WTC11 (cell line): Measurements from ENCODE around the gene ILDR2. TPM values are rescaled to one million over a fixed set of nuclear protein-coding genes. Genes with fewer than 3 reads are reported as not detected.

Experiments
- ATAC-seq: fragments of 200-7000 bp; cut with Tn5 transposase; 2 replicates; pipeline ENCODE4 v1.10.0; 2021; ENCODE audit warnings: mild to moderate bottlenecking, moderate library complexity
- CTCF ChIA-PET: fragments of 300-600 bp; sonication (Branson Sonifier 250); formaldehyde crosslinking; loops from one replicate; lab custom pipeline; 2021; ENCODE audit warnings: antibody characterized with exemption; lab: Charles Lee
- POLR2A ChIA-PET: fragments of 350-600 bp; sonication (Branson Sonifier 250); formaldehyde crosslinking; loops from one replicate; lab custom pipeline; 2021; ENCODE audit warnings: antibody characterized with exemption; lab: Charles Lee
- DNase-seq: peaks from one replicate; pipeline ENCODE4 v3.0.0; 2021; ENCODE audit warnings: low spot score
- H3K27ac Mint-ChIP-seq: 2 replicates; pipeline ENCODE4 v1.8.0; 2021; ENCODE audit warnings: mixed read lengths
- H3K27me3 Mint-ChIP-seq: 2 replicates; pipeline ENCODE4 v1.8.0; 2021; ENCODE audit warnings: low read depth, mild to moderate bottlenecking, moderate library complexity, mixed read lengths
- H3K36me3 Mint-ChIP-seq: 2 replicates; pipeline ENCODE4 v1.8.0; 2021; ENCODE audit warnings: mixed read lengths
- H3K4me1 Mint-ChIP-seq: 2 replicates; pipeline ENCODE4 v1.8.0; 2022; ENCODE audit warnings: mixed read lengths
- H3K4me3 Mint-ChIP-seq: 2 replicates; pipeline ENCODE4 v1.8.0; 2021; ENCODE audit warnings: mild to moderate bottlenecking, moderate library complexity, mixed read lengths
- H3K9me3 Mint-ChIP-seq: 2 replicates; pipeline ENCODE4 v1.8.0; 2021; ENCODE audit warnings: mixed read lengths
- ATF1 ChIP-seq: sonication (generic); formaldehyde crosslinking; IDR thresholded peaks from 2 replicates; pipeline ENCODE4 v1.8.1; 2023; ENCODE audit warnings: mild to moderate bottlenecking, moderate library complexity, missing genetic modification reagents
- CREM ChIP-seq: sonication (generic); formaldehyde crosslinking; IDR thresholded peaks from 2 replicates; pipeline ENCODE4 v1.8.1; 2022; ENCODE audit warnings: mild to moderate bottlenecking, missing genetic modification reagents, moderate library complexity
- EMX1 ChIP-seq: fragments of 250-450 bp; sonication (Bioruptor Pico); IDR thresholded peaks from 2 replicates; pipeline ENCODE4 v1.8.0; 2021; ENCODE audit warnings: mild to moderate bottlenecking
- GTF2I ChIP-seq: fragments of 250-450 bp; sonication (Bioruptor Pico); conservative IDR thresholded peaks from 2 replicates; pipeline ENCODE4 v1.4.0; 2021; ENCODE audit warnings: mild to moderate bottlenecking
- IRF2 ChIP-seq: sonication (generic); formaldehyde crosslinking; IDR thresholded peaks from 2 replicates; pipeline ENCODE4 v1.8.0; 2022; ENCODE audit warnings: low read depth, missing genetic modification reagents, borderline replicate concordance
- NR2C2 ChIP-seq: sonication (generic); formaldehyde crosslinking; IDR thresholded peaks from 2 replicates; pipeline ENCODE4 v1.8.0; 2022; ENCODE audit warnings: mild to moderate bottlenecking, missing genetic modification reagents
- OVOL2 ChIP-seq: fragments of 250-450 bp; sonication (Bioruptor Pico); IDR thresholded peaks from 2 replicates; pipeline ENCODE4 v1.9.0; 2021; ENCODE audit warnings: mild to moderate bottlenecking, borderline replicate concordance
- RELA ChIP-seq: sonication (generic); formaldehyde crosslinking; IDR thresholded peaks from 2 replicates; pipeline ENCODE4 v1.8.1; 2022; ENCODE audit warnings: missing genetic modification reagents, mild to moderate bottlenecking, borderline replicate concordance
- RORB ChIP-seq: fragments of 250-450 bp; sonication (Bioruptor Pico); IDR thresholded peaks from 2 replicates; pipeline ENCODE4 v1.9.0; 2021; ENCODE audit warnings: mild to moderate bottlenecking
- SMAD3 ChIP-seq: sonication (generic); formaldehyde crosslinking; IDR thresholded peaks from 2 replicates; pipeline ENCODE4 v1.8.0; 2022; ENCODE audit warnings: missing genetic modification reagents, mild to moderate bottlenecking, borderline replicate concordance
- ZNF263 ChIP-seq: sonication (generic); formaldehyde crosslinking; IDR thresholded peaks from 2 replicates; pipeline ENCODE4 v1.8.1; 2022; ENCODE audit warnings: low read depth, mild to moderate bottlenecking, moderate library complexity, missing genetic modification reagents
- ZNF396 ChIP-seq: fragments of 250-450 bp; sonication (Bioruptor Pico); IDR thresholded peaks from 2 replicates; pipeline ENCODE4 v1.8.0; 2021; ENCODE audit warnings: mild to moderate bottlenecking, moderate library complexity, borderline replicate concordance
- ZNF416 ChIP-seq: fragments of 250-450 bp; sonication (Bioruptor Pico); IDR thresholded peaks from 2 replicates; pipeline ENCODE4 v1.9.0; 2021; ENCODE audit warnings: mild to moderate bottlenecking, inconsistent platforms
- total RNA-seq: library from RNA; stranded (reverse); gene quantifications from 3 replicates; pipeline ENCODE4 v1.2.3, GENCODE V29; 2021
- TF ChIP-seq, protein P1 (sequence below): sonication (generic); formaldehyde crosslinking; IDR thresholded peaks from 2 replicates; pipeline ENCODE4 v1.8.0; 2023; ENCODE audit warnings: missing genetic modification reagents
- TF ChIP-seq, protein P2 (sequence below): sonication (generic); formaldehyde crosslinking; IDR thresholded peaks from 2 replicates; pipeline ENCODE4 v1.8.1; 2023; ENCODE audit warnings: mild to moderate bottlenecking, missing genetic modification reagents, moderate library complexity
- TF ChIP-seq, protein P3 (sequence below): sonication (generic); formaldehyde crosslinking; IDR thresholded peaks from 2 replicates; pipeline ENCODE4 v1.8.1; 2022; ENCODE audit warnings: missing genetic modification reagents, borderline replicate concordance
- TF ChIP-seq, protein P4 (sequence below): sonication (generic); formaldehyde crosslinking; IDR thresholded peaks from 2 replicates; pipeline ENCODE4 v1.8.1; 2022; ENCODE audit warnings: mild to moderate bottlenecking, missing genetic modification reagents, moderate library complexity, borderline replicate concordance
- TF ChIP-seq, protein P5 (sequence below): sonication (generic); formaldehyde crosslinking; IDR thresholded peaks from 2 replicates; pipeline ENCODE4 v1.8.0; 2022; ENCODE audit warnings: mild to moderate bottlenecking, missing genetic modification reagents
- TF ChIP-seq, protein P6 (sequence below): fragments of 250-450 bp; sonication (Bioruptor Pico); IDR thresholded peaks from 2 replicates; pipeline ENCODE4 v1.9.0; 2021; ENCODE audit warnings: mild to moderate bottlenecking, borderline replicate concordance
- TF ChIP-seq, protein P7 (sequence below): sonication (generic); formaldehyde crosslinking; conservative IDR thresholded peaks from 2 replicates; pipeline ENCODE4 v1.8.1; 2023; ENCODE audit warnings: mild to moderate bottlenecking, low read depth, missing genetic modification reagents, moderate library complexity

The ILDR2 gene
- total RNA-seq, 1 experiment from 2014 or later: 1.6 TPM

DNA sequence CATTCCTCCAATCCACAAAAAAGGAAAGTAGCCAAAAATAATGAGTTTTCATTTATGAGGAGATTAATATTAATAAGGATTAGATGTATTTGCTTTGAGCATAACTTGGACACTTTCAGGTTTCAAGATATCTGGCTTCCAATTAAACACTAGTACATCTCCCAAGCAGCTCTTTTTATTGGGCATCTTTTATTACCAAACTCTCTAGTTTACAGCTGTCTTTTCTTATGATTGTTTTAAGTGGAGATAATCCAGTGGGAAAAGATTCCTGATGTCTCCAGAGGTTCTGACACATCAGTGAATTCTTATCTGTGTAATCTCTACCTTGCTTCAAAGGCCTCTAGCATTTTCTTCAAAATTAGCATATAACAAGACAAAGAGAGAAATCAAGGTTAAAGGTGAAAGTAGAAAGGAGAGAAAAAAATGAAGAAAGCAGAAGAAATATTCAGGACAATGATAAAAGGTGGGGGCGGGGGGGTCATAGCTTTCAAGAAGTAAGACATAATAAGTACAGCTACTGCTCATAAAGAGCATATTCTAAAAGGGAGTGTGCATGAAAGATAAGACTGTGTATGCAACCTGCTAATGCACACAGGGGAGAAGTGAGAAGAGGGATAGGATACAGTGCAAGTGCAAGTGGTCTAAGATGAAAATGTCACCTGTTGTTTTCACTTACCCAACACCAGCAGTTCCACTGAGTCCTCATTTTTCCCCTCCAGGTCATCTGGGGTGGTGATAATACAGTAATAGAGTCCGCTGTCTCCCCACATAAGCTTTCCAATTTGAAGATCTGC, 19.1 kb downstream of the ILDR2 start (continued):
- no peak for TF ChIP-seq RELA (CRISPR knock-in tag)
- no peak for TF ChIP-seq RORB (CRISPR knock-in tag)
- TF ChIP-seq, protein P1, sequence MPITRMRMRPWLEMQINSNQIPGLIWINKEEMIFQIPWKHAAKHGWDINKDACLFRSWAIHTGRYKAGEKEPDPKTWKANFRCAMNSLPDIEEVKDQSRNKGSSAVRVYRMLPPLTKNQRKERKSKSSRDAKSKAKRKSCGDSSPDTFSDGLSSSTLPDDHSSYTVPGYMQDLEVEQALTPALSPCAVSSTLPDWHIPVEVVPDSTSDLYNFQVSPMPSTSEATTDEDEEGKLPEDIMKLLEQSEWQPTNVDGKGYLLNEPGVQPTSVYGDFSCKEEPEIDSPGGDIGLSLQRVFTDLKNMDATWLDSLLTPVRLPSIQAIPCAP (CRISPR knock-in tag): no peak

DNA sequence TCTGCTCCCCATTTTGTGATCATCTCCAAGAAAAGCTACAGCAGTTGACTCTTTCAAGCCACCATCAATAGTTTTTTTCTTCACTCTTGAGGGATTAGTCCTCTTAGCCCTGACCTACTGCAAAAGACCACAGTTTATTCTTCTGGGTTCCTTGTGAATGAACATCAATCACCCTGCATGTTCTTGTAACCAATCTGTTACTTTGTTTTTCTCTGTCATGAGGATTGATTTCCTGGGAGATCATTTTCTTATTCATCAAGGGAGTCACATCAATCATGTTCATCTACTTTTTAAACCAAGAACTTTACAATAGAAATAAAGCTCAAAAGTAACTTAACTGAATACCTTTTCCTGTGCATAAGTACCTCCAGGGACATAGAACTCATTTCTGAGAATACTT, 21.8 kb downstream of the ILDR2 start:
- no peak overlapping the region for H3K4me3 Mint-ChIP-seq
- H3K9me3 Mint-ChIP-seq: no peaks in the 10 kb centered on the region
- no peaks in the 10 kb centered on the region for H3K36me3 Mint-ChIP-seq
- POLR2A ChIA-PET: no interaction called here
- CTCF ChIA-PET: no interaction called here
- DNase-seq (no peak), ATAC-seq (no peak)
- TF ChIP-seq NR2C2 (CRISPR knock-in tag) (no peak), GTF2I (no peak), ZNF396 (CRISPR knock-in tag) (no peak), CREM (CRISPR knock-in tag) (no peak), SMAD3 (CRISPR knock-in tag) (no peak), ZNF416 (CRISPR knock-in tag) (no peak), ATF1 (CRISPR knock-in tag) (no peak), IRF2 (CRISPR knock-in tag) (no peak), OVOL2 (CRISPR knock-in tag) (no peak), ZNF263 (no peak), EMX1 (CRISPR knock-in tag) (no peak)
- TF ChIP-seq, protein P2, sequence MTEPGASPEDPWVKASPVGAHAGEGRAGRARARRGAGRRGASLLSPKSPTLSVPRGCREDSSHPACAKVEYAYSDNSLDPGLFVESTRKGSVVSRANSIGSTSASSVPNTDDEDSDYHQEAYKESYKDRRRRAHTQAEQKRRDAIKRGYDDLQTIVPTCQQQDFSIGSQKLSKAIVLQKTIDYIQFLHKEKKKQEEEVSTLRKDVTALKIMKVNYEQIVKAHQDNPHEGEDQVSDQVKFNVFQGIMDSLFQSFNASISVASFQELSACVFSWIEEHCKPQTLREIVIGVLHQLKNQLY (CRISPR knock-in tag): no peak
- TF ChIP-seq, protein P3, sequence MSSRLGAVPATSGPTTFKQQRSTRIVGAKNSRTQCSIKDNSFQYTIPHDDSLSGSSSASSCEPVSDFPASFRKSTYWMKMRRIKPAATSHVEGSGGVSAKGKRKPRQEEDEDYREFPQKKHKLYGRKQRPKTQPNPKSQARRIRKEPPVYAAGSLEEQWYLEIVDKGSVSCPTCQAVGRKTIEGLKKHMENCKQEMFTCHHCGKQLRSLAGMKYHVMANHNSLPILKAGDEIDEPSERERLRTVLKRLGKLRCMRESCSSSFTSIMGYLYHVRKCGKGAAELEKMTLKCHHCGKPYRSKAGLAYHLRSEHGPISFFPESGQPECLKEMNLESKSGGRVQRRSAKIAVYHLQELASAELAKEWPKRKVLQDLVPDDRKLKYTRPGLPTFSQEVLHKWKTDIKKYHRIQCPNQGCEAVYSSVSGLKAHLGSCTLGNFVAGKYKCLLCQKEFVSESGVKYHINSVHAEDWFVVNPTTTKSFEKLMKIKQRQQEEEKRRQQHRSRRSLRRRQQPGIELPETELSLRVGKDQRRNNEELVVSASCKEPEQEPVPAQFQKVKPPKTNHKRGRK: no peak
- TF ChIP-seq, protein P1 (CRISPR knock-in tag): no peak
- TF ChIP-seq, protein P4, sequence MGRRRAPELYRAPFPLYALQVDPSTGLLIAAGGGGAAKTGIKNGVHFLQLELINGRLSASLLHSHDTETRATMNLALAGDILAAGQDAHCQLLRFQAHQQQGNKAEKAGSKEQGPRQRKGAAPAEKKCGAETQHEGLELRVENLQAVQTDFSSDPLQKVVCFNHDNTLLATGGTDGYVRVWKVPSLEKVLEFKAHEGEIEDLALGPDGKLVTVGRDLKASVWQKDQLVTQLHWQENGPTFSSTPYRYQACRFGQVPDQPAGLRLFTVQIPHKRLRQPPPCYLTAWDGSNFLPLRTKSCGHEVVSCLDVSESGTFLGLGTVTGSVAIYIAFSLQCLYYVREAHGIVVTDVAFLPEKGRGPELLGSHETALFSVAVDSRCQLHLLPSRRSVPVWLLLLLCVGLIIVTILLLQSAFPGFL: no peak
- TF ChIP-seq, protein P5, sequence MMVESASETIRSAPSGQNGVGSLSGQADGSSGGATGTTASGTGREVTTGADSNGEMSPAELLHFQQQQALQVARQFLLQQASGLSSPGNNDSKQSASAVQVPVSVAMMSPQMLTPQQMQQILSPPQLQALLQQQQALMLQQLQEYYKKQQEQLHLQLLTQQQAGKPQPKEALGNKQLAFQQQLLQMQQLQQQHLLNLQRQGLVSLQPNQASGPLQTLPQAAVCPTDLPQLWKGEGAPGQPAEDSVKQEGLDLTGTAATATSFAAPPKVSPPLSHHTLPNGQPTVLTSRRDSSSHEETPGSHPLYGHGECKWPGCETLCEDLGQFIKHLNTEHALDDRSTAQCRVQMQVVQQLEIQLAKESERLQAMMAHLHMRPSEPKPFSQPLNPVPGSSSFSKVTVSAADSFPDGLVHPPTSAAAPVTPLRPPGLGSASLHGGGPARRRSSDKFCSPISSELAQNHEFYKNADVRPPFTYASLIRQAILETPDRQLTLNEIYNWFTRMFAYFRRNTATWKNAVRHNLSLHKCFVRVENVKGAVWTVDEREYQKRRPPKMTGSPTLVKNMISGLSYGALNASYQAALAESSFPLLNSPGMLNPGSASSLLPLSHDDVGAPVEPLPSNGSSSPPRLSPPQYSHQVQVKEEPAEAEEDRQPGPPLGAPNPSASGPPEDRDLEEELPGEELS (CRISPR knock-in tag): no peak
- TF ChIP-seq, protein P6, sequence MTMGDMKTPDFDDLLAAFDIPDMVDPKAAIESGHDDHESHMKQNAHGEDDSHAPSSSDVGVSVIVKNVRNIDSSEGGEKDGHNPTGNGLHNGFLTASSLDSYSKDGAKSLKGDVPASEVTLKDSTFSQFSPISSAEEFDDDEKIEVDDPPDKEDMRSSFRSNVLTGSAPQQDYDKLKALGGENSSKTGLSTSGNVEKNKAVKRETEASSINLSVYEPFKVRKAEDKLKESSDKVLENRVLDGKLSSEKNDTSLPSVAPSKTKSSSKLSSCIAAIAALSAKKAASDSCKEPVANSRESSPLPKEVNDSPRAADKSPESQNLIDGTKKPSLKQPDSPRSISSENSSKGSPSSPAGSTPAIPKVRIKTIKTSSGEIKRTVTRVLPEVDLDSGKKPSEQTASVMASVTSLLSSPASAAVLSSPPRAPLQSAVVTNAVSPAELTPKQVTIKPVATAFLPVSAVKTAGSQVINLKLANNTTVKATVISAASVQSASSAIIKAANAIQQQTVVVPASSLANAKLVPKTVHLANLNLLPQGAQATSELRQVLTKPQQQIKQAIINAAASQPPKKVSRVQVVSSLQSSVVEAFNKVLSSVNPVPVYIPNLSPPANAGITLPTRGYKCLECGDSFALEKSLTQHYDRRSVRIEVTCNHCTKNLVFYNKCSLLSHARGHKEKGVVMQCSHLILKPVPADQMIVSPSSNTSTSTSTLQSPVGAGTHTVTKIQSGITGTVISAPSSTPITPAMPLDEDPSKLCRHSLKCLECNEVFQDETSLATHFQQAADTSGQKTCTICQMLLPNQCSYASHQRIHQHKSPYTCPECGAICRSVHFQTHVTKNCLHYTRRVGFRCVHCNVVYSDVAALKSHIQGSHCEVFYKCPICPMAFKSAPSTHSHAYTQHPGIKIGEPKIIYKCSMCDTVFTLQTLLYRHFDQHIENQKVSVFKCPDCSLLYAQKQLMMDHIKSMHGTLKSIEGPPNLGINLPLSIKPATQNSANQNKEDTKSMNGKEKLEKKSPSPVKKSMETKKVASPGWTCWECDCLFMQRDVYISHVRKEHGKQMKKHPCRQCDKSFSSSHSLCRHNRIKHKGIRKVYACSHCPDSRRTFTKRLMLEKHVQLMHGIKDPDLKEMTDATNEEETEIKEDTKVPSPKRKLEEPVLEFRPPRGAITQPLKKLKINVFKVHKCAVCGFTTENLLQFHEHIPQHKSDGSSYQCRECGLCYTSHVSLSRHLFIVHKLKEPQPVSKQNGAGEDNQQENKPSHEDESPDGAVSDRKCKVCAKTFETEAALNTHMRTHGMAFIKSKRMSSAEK (CRISPR knock-in tag): no peak
- TF ChIP-seq, protein P7, sequence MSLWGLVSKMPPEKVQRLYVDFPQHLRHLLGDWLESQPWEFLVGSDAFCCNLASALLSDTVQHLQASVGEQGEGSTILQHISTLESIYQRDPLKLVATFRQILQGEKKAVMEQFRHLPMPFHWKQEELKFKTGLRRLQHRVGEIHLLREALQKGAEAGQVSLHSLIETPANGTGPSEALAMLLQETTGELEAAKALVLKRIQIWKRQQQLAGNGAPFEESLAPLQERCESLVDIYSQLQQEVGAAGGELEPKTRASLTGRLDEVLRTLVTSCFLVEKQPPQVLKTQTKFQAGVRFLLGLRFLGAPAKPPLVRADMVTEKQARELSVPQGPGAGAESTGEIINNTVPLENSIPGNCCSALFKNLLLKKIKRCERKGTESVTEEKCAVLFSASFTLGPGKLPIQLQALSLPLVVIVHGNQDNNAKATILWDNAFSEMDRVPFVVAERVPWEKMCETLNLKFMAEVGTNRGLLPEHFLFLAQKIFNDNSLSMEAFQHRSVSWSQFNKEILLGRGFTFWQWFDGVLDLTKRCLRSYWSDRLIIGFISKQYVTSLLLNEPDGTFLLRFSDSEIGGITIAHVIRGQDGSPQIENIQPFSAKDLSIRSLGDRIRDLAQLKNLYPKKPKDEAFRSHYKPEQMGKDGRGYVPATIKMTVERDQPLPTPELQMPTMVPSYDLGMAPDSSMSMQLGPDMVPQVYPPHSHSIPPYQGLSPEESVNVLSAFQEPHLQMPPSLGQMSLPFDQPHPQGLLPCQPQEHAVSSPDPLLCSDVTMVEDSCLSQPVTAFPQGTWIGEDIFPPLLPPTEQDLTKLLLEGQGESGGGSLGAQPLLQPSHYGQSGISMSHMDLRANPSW (CRISPR knock-in tag): no peak
- peaks cover 30% of the 10 kb centered on the region for H3K4me1 Mint-ChIP-seq
- H3K27ac Mint-ChIP-seq: no peak overlapping the region
- peaks cover 20% of the 10 kb centered on the region for H3K27me3 Mint-ChIP-seq
